NCI-H187 treated with DMSO at 0.1 percent for 48 hours (cell line): ENCODE data around the gene FBXL4.

Source experiments
- DNase-seq: peaks from one replicate; lab custom pipeline; 2025; lab: John Stamatoyannopoulos, UW

FBXL4 gene

DNA sequence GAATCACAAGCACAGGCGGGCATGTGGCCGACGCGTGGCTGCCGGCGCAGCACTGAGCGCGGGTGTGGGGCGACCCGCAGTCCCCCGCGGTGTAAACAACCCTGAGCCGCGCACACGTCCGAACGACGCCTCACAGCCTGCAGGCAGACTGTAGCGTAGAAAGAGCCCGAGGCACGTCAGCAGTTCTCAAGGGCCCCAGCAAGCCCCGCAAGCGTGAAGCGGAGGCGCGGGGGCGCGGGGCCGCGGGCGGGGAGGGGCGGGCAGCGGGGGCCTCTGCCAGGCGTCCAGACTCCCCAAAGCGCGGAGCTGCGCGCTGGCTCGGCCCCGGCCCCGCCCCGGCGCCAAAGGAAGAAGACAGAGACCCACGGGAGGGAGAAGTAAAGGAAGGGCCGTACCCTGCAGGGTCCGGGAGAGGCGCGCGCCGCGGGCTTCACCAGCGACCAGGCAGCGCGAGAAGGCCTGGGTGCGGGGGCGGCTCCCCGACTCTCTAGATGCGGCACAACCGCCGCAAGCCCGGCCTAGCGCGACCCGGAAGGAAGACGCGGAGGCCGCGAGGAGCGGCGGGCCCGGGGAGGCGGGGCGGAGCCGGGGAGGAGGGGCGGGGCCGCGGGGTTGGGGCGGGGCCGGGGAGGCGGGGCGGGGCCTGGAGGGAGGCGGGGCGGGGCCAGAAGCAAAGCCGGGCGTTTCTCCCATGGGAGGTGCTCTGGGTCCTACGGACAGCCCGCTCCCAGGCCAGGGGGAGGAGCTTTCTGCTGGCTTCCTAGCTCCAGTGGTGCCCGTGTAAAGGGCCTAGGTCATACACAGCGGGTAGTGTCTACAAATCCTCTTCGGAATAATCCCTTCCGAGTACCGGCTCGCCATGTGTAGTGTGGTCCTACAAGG, at the start of gene FBXL4:
Gene FBXL4 (minus strand): TSS at position 536 of the 882 bp plus-strand sequence. CDS start 20,958 bp downstream, outside the sequence.
- DNase-seq: no peak

DNA sequence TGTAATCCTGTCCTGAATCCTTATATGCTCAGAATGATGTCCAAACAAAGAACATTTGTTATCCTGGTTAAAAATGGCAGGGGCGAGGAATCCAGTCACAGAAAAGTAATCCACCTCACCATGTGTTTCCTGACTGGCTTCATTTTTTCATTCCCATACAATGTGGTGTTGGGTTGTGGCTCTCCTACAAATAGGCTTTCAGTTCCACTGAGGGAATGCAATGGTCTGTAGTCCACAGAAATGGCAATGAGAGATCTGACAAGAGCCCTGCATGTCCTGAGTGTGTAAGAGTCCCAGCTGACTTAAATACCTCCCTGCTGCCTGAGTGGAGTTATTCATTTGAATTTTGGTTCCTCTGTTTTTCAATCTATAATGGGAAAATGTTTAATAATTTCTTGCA, 47.4 kb upstream of the FBXL4 start:
- DNase-seq: no peak

DNA sequence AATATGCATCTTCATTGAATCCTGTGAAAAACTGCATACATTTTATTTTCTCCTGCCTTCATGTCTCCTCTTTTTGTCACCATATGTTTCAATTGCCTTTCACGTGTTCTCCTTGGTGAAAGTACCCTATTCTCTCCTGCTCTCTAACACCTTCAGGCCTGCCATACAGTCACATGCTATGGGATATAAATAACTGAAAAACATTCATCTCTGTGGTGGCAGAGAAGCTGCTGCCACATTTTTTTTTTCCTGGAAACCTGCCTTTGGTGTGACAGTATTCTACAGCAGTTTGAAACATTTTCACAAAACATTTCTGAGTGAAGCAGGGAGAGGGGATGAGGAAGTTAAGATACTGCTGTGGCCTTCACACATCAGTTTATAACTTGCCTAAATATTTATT, 44.8 kb upstream of the FBXL4 start:
- DNase-seq: no peak

DNA sequence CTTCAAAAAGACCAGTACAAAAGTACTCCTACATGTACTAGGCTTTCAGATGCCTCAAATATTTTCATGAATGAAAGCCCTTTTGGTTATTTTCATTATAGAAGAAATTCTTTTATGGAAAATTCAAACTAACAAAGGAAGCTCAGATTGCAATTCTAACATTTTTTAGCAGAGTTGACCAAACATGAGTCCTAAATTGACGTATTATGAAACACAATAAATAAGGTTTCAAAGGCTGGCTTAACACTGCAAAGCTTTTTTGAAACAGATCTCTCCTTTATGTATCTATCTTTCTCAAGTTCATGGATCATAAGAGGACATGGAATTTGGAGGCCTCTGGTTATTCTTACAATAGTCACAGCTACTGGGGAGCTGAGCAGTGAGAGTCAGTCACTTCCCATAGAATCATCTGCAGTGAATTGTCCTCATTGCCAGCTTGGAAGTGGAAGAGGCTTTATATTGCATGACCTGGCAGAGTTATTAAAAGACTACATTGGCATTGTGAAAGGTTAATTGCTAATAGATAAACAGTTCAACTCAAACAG, 38.4 kb upstream of the FBXL4 start:
- no peak for DNase-seq

DNA sequence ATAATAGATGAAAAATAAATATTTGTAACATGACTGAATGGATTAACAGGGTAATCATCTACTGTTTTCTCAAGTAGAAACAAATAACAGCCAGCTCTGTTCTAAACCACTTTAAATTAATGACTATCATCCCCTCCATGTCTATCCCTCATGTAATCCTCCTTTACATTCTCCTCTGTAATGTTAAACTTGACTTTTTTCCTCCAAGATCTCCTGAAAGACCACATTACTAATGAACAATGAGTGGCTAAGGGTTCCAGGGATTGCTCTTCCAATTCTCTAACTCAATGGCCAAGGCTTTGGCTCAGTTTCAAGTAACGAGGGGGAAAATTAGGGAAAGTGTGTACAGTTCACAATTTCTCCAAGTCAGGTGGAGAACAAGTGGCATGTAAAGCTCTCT, 37.6 kb upstream of the FBXL4 start:
- no peak for DNase-seq

DNA sequence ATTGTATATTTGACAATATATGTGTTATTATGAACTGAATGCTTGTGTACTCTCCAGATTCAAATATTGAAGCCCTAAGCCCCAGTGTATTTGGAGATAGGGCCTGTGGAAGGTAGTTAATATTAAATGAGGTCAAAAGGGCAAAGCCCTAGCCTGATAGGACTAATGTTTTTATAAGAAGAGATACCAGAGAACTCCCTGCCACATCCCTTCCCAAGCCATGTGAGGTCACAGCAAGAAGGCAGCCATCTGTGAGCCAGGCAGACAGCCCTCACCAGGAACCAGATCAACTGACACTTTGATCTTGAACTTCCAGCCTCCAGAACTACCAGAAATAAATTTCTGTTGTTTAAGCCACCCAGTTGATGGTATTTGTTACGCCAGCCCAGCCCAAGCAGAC, 36.4 kb upstream of the FBXL4 start:
- DNase-seq: no peak

DNA sequence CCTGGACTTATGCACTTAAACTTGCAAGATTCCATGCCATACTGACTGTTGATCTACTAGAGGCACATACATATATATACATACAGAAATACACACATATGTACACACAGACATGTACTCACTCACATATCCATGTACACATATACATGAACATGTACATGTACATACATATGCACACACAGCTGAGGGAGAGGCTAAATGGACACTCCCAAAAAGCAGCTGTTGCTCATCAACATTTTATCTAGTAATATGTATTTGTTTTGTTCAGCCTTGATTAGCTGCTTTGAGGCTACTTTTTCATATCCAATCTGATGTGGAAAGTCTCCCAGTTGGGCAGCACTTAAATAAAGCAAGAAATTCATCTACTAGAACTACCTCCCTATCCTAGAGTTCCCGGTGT, 33.7 kb upstream of the FBXL4 start:
- DNase-seq: no peak

DNA sequence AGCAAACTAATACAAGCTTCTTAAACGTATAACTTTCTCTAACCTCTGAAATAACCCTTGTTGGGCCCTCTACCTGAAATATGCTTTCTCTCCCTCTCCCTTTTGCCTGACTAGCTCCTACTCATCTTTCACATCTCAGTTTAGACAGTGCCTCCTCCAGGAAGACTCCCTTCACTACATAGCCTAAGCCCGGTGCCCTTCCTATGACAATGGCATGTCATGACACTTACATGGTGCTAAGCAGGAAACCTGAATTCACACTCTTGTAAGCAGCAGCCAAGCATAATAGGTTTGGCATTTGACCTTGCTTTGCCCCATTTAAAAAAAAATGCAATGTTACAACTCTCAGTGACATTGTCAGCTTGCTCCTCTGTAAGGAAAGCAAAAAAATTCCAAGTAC, 33.1 kb upstream of the FBXL4 start:
- no peak for DNase-seq

DNA sequence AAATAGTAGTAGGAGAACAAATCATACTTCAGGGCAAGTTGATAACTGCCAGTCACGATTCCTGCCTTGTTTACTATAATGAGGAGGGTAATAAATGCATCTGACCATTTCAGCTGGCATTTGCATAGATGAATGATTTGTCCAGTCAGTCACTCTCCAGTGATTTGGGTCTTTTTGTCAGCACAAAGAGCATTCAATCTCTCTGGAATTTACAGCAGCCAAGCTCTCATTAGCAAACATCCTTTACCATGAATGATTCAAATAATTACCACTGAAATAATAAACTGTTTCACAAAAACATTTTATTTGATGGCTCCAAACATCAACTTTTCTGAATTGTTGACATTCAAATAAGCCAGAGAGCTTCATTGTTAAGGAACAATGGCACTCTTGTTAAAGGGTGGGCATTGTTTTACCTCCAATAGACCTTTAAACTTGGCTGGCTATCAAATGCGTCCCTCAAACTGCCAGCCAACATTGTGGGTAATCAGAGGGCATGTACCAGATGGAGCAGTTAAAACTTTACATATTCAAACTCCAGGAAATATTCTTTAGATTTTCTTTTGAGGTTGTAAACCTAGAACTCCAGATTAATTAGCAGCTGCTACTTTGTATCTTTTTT, 30.0 kb upstream of the FBXL4 start:
- no peak for DNase-seq

DNA sequence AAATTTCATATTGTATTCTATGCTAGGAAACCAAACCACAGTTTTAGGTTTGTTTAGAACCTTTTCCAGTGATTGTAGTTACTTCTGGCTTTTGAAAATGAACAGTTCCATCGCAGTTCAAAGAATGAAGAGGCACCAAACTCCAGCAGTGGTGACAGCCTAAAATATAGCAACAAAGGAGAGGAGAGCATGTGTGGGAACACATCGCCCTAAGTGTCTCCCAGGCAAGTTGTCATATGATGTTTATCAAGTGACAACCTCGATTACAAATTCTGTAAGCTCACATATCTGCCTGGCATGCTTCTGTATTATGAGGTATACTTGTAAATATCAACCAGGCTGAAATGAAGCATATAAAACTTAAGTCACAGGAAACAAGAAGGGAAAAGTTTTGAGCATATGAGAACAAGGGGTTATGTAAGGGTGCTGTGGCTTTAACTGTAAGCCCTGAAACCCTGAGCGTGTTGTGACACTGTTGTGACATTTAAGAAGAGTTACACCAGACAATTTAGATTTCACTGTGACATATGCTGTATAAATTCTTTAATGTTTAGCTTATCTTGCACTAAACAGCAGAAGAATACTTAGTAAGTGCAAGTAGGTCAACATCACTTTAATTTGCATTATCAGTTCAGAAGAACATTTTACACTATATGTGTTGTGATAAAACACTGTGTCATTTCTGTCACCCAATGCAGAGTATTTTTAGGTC, 29.1 kb upstream of the FBXL4 start:
- no peak for DNase-seq

DNA sequence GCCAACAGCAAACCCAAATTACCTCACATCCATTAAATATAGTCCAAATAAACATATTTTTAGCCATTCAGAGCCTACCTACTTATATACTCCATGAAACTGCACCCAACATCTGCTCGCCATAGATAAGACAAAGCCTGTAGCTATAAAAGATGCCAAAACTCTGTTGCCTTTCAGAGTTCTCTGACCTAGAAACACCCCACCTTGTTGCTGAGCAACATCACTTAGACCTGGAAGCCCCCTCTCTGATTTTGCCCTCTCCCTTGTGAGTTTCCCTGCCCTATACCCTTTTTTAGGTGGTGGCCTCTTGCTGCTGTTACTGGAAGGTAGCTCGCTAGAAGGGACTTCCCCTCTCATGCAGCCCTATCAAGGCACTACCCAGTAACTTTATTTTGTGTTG, 27.7 kb upstream of the FBXL4 start:
- no peak for DNase-seq

DNA sequence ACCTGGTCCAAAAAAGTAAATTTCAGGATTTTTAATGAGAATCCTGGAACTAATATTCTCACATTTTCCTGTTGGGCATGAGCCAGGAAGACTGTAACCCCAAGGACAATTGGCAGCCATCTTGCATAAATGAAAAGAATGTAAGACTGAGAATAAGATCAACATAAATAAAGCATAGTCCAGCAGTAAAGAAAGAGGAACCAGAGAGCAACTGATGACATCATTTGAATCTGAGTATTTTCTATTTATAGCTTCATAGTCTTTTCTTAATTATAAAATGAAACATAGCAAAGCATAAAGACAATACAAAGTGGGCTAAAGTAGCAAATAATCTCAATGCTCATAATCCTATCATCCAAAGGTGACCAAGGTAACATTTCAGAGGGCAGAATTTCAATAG, 26.6 kb upstream of the FBXL4 start:
- no peak for DNase-seq

DNA sequence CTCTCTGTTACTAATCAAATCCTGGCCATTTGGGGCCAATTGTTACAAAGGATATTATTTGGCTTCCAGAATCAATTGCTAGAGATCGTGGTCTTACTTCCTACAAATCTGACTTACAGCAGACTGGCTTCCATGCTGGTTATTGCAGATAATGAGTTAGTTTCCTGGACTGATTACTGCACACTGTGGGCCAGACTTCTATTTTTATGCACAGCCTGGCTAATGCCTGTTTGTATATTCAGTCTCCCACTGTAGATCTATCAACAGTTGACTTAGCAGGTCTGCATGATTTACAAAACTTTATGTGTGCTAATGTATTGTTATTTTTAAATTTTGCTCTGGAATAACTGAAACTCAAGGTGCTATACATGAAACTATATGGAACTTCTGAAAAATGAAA, 25.8 kb upstream of the FBXL4 start:
- DNase-seq: no peak

DNA sequence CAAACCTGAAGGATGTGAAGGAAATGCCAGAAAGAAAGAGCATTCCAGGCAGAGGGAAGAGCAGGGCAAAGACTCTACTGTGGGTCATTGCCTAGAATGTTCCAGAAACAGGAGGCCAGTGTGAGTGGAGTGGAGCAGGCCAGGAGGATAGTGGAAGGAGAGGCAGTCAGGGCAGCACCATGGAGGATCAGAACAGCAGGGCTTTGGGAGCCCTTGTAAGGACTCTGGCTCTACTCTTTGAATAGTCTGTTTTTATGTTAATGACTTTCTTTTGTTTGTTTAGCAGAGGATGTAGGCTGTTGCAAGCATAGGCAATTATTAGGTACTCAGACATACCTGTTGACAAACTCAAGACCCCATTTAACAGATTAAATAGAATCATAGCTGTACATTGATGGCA, 23.6 kb upstream of the FBXL4 start:
- DNase-seq: no peak

DNA sequence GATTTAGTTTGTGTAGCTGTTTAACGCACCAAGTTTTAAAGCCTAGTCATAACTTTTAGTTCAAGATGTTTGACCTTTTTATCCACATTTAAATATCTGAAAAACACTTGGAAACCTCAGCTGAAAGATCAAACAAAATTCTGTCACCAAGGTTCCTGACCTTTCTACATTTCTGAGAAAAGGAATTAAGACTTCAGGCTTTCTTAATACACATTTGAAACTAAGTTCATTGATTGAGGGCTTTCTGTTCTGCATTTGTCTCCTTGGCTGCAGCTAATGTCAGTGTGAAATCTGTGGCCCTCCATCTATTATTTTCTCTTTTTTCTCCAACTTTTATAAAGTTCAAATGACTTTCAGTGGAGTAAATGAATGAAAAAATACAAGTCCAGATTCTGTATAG, 22.7 kb upstream of the FBXL4 start:
- DNase-seq: no peak

DNA sequence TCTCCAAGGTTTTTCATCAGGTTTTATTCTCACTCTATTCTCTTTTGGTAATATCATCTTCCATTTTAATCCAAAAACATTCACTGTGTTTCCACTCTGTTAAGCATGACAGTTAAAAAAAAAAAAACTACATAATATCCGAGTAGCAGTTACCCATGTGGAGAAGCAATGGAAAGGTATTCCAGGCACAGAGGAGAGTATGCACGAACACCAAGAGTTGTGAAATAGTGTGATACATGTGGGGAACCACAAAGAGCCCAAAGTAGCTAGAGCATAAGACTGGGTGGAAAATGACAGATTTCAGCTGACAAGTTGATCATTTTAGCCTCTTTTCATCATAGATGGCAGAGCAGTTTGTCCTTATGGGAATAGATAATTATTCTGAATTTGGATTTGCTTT, 19.9 kb upstream of the FBXL4 start:
- DNase-seq: no peak

DNA sequence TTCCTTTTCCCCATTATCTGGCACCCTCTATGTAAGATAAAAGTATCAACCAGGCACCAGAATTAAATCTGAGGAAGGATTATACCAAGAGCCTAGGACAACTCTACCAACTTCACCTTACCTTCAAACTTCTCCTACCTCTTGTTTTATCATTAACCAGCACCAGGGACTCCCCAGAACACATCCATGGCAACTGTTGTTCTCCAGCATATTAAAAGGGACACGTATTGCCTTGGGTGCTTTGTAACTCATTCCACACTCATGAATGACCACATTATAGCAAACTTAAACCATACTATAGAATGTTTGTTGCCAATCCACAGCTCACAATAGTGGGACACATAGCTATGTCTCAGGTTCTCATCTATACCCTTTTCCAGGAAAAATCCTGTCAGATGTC, 11.9 kb upstream of the FBXL4 start:
- DNase-seq: no peak

DNA sequence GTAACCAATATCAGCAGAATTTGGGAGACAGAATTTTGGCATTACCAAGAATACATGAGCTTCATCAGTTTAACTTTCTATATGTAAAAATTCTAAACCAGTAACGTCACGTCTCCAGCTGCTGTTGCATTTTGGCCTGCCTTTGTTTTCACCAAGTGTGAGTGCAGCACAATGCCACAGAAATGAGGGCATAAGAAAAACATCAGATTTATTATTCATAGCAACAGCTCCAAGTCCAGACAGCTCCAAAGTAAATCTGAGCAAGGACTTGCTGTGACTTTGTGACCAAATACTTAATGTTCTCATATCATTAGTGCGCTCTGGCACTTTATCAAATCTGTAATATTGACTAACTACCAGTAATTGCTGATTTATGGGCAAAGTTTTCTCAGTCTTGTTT, 11.0 kb upstream of the FBXL4 start:
- no peak for DNase-seq

DNA sequence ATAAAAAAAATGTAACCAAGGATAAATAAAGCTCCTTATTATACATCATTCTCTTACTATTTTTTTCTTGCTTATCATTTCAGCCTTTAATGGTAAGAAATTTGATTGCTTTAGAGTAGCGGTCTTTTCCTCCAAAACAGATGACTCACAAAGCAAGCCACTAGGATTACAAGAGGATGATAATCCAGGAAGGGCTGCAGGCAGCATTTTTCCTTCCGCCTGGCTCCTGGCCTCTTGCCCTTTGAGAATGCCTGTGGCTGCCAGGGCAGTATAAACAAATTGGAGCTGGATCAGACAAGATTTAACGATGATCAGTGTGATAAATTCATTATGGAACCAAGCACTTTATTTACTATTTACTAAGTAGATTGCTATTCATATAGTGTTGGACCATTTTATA, 9.7 kb upstream of the FBXL4 start:
- DNase-seq: no peak

DNA sequence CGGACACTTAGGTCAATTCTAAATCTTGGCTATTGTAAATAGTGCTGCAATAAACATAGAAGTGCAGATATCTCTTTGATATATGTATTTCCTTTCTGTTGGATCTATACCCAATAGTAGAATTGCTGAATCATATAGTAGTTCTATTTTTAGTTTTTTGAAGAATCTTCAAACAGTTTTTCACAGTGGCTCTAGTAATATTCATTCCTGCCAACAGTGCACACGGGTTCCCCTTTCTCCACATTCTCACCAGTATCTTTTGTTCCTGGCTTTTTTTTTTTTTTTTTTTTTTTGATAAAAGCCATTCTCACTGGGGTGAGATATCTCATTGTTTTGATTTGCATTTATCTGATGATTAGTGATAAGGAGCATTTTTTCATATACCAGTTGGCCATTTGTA, 1.8 kb upstream of the FBXL4 start:
- no peak for DNase-seq

DNA sequence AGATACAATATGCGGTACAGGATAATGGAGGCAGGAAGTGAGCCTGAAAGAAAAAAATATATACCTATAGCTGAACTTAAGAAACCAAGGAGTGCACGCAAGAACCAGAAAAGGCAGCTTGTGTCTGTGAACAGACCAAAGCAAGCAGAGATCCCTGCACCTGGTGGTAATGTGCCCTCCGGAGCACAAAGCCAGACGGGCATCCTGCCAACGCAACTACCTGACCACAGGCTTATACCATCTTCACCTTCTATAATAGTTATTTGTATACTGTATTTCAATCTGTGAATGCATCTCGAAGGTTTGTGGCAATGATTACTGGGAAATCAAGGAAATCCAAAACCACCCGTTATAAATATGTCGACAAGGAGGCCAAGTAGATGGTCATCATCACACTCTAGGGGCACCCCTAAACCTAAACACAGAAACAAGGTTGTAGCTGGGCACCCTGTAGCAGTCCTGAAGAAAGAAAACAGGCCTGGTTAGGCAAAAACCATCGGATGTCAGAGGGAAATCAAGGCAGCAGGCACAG, 801 bp downstream of the FBXL4 start:
- no peak for DNase-seq

DNA sequence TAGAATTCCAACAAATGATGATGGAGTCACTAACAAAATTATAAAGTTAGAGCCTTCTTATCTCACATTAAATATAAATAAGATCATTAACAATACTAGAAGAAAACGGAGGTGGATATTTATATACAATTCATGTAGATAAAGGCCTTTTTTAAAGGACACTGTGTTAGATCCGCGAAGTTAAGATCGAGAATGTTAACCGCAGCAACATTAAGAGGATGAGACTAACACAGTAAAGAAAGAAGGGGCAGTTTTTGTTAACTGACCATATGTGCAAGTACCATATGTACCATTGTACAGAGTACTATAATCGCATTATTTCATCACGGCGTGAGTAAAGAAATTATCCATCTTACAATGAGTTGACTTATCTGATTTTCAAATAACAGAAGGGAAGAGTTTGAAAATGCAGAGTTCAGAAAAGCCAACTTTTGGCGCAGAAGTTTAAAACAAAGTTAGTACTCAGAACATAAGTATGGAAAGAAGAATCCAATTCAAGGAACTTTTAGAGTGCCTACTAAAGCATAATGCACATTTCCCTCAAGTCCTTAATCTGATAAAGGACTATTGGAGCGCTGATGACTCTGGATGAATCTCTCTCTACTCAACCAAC, 1.4 kb downstream of the FBXL4 start:
- no peak for DNase-seq
